Measurements from ENCODE around the gene GINS2.
A peak's percentile ranks its signal among the peaks of the same experiment; 100 is the strongest.

GINS2 gene

DNA sequence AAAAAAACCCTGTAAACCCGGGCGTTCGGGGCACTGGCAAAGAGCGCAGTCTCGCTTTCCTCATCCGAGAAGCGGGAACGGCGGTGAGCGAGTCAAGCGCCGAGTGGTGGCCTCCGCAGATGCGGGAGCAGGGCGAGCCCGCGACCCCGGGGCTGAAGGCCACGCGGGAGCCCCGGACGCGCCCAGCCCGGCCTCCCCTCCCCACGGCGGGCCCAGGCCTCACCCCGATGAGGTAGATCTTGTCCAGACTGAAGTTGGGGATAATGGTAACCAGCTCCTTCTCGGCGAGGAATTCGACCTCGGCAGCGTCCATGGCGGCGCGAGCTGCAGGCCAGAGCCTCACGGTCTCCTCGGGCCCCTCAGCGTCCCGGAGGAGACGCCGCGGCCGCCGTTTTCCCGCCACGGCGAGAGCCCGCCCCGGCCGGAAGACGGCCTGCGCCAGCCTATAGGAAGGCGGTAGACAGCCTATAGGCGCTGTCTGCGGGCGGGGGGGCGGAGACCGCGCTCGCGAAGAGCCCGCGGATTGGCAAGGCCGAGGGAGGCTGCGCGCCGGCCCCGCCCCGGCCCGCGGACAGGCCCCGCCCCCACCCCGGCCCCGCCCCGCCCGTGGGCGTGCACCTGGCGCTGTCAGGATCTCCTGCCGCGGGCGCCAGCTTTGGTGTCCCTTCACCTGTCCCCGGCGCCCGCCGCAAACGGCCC, at the start of gene GINS2:
GINS2 (minus strand) TSS at position 369 of the 699 bp plus-strand sequence; CDS start at position 313, 56 bp downstream.
- DNase-seq (ENCODE audit: low spot score) = peak; percentile 93

DNA sequence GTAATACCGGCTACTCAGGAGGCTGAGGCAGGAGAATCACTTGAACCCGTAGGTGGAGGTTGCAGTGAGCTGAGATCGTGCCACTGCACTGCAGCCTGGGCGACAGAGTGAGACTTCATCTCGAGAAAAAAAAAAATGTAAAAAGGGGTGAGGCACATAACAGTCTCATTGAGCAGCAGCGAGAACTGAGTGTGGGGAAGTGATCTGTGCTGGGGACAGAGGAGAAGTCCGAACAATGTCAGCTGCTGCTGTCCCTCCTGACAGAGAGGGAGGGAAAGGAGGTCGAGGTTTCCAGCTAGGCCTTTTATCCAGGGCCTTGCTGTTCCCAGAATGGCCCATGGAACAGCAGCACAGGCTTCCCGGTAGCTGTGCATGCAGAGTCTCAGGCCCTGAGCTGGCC, 48.2 kb upstream of the GINS2 start:
- DNase-seq (ENCODE audit: low spot score) = no peak

DNA sequence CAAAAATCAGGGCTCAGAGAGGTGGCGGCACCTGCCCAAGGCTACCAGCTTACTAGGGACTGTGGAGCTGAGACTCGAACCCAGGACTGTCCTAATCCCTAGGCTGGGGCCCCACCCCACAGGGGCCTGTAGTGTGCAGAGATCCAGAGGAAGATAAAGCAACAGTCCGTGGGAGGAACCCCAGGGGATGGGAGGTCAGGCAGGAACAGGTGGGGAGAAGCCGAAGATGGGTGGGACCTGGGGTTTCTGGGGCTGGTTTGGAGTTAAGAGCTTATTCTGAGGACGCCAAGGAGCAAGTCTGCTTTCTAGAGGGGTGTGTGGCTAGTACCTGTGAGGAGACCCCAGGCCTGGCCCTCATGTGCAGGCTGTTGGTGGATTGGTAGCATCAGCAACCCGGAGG, 47.2 kb upstream of the GINS2 start:
- no peak for DNase-seq (ENCODE audit: low spot score)

DNA sequence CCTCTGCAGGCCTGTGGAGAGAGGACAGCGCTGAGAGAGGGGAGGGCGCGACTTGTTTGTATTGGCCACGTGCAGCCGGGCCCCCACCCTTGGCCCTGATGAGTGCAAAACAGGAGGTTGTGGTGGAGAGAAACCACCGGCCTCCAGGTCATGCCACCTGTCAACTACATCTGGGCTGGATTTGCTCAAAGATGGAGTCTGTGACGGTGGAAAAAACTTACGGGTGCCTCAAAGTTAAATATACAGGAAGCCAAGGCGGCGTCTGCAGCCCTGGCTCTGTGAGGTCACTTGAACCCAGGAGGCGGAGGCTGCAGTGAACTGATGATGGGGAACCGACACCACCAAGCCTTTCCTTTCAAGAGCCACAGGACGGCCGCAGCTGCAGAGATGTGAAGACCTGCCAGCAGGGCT, 46.5 kb upstream of the GINS2 start:
- no peak for DNase-seq (ENCODE audit: low spot score)

DNA sequence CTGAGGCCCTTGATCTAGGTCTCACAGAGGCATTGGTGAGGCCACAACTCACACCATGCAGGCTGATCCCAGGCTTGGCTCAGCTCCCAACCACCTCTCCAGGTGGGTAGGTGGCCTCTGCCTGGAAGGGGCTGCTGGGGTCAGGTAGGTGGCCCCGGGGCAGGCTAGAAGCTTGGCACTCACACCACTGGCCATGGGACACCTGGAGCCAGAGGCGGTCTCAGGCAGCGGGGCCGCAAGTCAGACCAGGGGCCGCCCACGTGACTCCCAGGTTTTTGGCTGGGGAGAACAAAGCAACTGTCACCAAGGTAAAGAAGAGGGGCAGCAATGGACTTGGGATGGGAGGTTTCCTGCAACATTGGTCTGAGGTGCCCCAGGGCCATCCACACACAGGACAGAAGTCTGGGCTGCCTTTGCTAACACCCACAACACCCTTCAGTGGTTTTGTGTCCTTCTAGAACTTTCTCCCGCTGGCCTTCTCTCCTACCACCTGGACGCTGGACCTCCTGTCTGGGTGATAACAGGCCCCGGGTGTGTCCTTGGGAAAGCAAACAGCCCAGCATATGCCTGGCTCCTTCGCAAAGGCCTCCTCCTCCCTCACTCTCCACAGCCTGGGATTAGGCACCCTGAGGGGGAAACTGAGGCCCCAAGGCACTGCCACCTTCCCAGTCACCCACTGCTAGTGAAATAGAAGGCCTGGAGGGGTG, 45.7 kb upstream of the GINS2 start:
- DNase-seq (ENCODE audit: low spot score) = no peak

DNA sequence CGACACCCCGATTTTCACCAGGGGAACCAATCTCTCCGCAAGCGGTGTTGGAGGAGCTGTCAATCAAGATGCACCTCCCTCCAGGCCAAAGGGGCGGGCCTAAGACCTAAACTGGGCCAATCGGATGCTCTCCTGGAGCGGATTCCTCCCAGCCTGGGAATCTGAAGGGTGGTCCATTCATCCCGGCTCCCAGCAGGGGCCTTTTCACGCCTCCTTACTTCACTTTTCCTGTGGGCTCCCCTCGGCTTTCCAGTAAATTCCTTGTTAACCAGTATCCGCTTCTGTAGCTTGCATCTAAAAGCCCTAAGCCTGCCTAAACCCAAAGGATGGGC, 45.1 kb upstream of the GINS2 start:
- no peak for DNase-seq (ENCODE audit: low spot score)

DNA sequence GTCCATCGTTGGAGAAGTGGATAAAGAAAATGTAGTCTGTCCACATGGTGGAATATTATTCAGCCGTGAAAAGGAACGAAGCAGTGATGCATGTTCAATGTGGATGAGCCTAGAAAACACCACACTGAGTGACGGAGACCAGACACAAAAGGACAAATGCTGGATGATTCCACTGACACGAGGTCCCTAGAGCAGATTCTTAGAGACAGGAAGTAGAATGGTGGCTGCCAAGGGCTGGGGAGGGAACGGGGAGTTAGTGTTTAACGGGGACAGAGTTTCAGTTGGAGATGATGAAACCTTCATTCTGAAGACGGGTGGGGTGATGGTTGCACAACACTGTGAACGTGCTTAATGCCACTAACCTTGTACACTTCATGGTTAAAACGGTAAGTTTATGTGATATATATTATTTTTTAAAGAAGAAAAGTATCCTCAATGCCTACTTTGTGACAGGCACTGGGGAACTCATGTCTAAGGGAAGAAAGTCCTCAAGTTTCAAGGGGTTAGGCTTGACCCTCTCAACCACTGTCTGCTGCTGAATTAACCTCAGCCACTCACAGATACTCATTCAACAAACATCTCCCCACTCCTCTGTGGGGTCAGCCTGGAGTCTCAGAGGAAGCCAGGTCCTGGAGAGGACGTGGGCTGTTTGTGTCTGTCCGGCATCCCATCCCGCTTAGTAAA, 44.5 kb upstream of the GINS2 start:
- DNase-seq (ENCODE audit: low spot score) = no peak

DNA sequence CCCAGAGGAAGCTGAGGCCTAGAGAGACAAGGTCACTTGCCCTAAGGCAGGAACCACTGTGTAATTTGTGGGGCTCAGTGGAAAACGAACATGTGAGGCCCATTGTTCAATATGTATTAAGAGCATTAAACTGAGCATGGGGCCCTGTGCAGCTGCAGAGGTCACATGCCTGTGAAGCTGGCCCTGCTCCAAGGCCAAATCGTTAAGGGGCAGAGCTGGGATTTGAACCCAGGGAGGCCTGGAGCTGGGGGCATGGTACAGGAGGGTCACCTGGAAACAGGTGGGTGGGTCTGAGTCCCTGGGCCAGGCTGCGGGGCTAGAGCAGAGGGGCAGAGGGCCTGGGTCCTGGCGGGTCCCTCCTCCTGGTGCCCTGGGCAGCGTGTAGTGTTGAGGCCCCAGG, 42.4 kb upstream of the GINS2 start:
- no peak for DNase-seq (ENCODE audit: low spot score)

DNA sequence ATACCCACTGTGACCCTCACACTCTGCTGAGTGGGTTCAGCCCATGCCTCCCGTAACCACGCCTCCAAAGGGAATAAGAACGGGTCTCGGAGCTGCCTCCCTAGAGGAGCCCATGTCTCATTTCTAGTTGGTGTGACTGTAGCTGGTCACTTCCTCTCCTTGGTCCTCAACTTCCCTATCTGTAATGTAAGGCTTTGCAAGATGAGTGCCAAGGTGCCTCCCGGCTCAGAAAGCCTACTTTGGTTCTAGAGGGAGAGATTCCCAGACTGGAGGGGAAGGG, 41.4 kb upstream of the GINS2 start:
- DNase-seq (ENCODE audit: low spot score) = no peak

DNA sequence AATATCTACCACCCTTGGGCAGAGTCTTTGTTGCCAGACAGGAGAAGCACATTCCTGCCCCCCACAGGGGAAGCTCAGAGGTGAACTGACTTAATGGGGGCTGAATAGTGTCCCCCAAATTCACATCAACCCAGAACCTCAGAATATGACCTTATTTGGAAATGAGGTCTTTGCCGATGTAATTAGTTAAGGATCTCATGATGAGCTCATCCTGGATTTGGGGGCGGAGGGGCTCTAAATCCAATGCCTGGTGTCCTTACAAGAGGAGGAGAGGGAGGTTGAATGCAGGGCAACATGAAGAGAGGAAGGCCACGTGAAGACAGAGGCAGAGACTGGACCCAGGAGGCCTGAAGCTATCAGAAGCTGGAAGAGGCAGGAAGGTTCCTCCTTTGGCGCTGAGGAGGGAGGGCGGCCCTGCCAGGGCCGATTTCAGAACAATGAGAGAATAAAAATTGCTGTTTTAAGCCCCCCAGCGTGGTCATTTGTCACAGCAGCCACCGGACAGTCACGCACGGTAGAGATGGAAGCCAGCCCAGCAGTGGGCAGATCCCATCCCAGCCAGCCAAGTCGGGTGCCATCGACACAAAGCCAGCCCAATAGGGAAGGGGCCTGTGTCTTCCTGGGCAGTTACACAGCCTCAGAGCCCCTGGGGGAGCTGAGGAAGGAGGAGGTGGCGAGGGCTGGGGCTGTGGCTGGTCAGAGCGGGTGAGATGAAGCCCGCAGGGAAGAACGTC, 40.9 kb upstream of the GINS2 start:
- no peak for DNase-seq (ENCODE audit: low spot score)

DNA sequence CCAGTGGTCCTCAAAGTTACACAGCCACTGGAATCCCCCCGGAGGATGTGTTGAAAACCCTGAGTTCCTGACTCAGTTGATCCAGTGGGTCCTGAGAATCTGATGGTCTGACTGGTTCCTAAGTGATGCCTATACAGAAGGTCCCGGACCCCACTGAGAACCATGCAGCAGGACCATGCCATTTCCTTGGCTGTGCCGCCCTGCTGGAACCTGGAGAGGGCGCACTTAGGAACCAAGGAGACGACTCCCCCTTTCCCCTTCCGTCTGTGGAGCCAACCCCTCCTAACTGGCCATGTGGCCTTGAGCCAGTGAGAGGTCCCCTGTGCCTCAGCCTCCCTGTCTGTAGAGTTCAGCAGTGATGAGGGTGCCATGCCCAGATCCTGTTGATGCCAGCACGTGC, 40.1 kb upstream of the GINS2 start:
- DNase-seq (ENCODE audit: low spot score) = no peak

DNA sequence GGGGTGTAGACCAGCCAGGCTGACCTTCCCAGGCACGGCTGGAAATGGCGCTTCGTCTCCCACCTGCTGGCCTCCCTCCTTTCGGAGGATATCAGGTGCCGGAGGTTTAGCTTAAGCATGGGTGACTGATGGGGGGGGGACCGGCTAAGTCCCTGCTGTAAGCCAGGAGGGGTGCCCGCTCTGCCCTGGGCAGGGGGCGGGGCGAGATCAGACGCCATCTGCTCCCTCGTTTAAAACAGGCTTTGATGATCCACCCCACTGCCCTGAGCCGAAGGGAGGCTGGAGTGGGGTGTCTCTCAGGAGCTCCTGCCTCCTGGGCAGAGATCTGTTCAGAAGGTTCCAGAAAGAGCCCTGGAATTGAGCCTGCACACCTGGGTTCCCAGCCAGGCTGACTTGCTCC, 36.2 kb upstream of the GINS2 start:
- no peak for DNase-seq (ENCODE audit: low spot score)

DNA sequence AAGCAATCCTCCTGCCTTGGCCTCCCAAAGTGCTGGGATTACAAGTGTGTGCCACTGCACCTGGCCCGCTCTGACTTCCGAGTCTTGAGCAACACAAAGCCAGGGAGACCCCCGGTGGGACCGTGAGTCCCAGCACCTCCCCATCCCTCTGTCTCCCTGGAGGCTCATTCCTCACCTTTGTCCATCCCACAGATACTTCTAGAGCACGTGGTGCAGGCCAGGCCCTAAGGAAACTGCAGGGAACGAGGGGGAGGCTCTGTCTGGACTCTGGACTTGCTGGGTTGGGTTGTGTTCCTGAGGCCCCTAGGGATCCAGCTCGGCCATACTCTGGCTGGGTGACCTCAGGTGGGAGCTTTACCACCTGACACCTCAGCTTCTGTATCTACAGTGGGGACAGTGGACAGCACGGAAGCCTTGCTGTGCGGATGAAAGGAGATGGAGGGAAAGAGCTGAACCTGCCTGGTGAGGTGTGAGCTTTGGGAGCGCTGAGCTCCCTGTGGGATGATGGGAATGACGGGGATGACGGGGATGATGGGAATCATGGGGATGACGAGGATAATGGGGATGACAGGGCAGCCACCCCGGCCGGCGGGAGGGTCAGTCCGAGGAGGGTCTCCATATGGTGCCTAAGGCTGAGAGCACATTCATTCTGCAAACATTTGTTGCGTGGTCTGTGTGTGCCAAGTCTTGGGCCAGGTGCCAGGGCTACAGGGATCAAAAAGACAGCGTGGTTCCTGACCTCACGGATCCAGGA, 35.5 kb upstream of the GINS2 start:
- no peak for DNase-seq (ENCODE audit: low spot score)

DNA sequence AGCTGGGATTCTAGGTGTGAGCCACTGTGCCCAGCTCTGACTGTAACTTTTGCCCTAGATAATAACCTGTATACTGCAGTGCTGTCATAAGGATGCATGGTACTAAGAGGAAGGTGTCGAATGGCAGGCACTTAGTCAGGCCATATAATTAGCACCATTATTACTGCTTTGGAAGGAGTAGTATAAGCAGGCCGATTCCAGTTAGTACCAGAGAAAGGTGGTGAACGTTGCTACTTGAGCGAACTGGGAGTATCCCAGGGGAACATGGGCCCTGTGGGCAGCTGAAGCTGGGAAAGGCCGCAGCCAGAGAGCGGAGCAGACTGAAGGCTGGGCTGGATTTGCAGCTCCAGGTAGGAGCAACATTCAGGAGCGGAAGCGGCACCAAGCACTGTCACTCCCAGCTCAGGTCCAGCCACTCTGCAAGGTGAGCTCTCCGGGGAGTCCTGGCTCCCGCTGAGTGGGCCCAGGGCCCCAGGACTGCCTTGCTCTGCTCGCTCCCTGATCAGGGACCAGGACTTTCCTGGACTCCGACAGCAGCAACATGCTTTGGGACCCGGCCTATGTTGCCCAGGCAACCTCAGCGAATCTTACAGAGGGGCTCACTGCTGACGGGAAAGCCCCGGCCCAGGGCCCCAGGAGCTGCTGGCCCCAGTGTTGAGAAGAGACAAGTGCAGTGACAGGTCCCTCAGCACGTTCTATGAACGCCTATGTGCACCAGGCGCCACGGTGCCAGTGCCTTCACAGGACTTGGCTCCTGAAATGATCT, 33.6 kb upstream of the GINS2 start:
- DNase-seq (ENCODE audit: low spot score) = no peak

DNA sequence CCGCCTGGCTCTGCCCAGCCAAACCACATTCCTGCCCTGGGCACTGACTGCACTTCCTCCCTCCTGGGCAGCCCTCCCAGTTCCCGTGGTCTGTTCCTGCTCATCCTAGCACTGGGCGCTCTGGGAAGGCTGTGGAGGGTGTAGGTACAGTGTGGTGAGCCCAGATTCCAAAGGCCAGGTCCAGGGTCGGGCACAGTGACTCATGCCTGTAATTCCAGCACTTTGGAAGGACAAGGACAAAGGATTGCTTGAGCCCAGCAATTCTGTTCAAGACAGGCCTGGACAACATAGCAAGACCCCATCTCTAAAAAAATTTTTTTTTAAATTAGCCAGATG, 31.5 kb upstream of the GINS2 start:
- DNase-seq (ENCODE audit: low spot score) = peak; percentile 61

DNA sequence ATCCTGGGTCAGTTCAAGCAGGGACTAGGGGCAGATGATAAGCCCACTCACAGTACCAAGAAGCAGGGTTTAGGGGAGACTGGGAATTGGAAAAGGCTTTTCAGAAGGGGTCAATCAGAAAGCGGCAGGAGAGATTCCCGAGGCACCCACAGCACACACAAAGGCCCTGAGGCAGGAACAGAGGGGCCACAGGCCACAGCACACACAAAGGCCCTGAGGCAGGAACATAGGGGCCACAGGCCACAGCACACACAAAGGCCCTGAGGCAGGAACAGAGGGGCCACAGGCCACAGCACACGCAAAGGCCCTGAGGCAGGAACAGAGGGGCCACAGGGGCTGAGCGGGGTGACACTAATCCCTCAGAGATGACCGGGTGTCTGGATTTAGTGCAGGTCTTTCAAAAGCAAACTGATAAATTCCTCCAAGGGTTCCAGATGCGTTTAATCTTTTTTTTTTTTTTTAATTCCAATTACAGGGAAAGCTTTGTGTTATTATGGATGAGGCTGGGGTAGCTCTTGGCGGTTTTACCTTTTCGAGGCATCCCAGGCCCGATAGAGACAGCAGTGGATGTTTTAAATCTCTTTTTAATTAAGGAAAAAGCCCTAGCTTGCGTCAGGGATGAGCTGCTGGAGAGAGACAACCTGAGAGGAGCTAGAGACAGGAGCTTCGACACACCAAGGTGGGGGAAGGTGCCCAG, 31.0 kb upstream of the GINS2 start:
- DNase-seq (ENCODE audit: low spot score) = no peak

DNA sequence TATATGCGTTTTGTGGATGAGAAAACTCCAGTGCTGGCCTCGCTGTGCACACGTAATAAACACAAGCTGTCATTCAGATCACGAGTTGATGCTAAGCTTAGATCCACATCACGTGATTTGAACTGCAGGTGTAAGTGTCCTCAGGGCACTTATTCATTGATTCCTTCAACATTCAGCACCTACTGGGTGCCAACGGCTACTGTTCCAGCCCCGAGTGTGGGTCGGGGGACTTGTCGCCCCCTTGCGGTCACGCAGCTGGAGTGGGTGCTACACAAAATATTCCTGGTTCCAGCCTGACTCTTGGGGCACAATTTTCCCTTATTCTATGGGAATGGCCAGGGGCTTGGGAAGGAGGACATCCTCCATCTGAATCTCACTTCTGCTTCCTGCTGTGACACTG, 29.9 kb upstream of the GINS2 start:
- no peak for DNase-seq (ENCODE audit: low spot score)

DNA sequence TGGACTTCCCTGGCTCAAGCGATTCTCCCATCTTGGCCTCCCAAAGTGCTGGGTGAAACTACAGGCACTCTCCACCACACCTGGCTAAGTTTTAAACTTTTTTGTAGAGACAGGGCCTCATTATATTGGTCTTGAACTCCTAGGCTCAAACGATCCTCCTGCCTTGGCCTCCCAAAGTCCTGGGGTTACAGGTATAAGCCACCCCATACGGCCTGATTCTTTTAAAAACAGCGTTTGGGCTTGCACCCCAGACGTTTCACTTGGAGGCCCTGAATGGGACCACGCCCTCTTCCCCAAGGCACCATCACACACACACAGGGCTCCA, 29.4 kb upstream of the GINS2 start:
- DNase-seq (ENCODE audit: low spot score) = no peak

DNA sequence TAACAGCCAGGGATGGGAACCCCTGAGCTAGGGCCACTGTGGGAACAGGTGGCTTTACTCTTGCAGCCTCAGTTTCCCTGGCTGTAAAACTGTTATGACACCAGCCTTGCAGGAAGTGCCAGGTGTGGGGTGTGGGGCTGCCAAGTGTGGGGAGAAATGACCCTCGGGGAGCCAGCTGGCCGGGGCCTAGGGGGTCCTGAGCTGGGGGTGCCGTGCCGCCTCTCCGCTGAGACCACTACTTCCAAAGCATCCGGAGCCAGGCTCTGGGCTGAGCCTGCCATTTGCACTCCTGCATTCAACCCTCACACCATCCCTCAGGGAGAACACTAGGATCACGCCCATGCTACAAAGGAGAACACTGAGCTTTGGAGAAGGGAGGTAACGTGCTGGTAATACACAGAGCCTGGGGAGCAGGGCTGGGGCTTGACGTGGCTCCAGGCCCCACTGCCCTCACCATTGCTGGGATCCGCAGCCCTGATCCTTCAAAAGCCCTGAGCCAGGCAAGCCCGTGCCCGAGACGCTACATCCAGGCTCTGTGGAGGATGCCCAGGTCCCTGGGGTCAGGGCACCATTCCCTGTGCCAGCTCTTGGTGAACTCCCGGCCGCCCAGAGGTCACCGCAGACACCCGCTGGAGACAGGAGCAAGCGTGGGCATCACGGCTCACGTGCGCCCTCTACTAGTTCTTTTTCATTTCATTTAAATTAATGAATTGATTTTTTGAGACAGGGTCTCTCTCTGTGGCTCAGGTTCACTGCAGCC, 28.8 kb upstream of the GINS2 start:
- DNase-seq (ENCODE audit: low spot score) = peak; percentile 54

DNA sequence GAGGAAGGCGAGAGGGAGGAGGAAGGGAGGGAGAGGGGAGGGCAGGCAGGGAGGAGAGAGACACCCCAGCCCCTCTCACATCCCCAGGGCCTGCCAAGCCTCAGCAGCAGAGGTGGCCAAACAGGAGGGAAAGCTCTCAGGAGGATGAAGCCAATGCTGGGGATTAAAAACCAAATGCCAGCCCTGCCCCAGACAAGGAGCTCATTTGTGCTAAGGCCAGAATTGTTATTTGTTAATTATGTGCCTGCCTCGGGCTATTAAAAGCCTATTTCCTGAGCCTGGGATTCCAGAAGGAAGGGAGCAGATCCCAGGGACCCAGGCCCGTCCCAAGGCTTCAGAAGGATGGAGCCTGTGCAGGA, 27.9 kb upstream of the GINS2 start:
- DNase-seq (ENCODE audit: low spot score) = no peak
